ENCODE measurements around the gene NFKBIE.

GRCh38 chr6:44301106-44301505 is 35.8 kb upstream of the NFKBIE start:
- TF ChIP-seq CTCF (conservative IDR thresholded peaks at IDR 0.05; ENCODE audit: low read depth, low read length) (no peak), EZH2 (IDR thresholded peaks at IDR 0.05; ENCODE audit: low read length, unreplicated experiment) (no peak), EZH2phosphoT487 (IDR thresholded peaks at IDR 0.05; ENCODE audit: borderline replicate concordance, low read length) (no peak)
